PFSK-1 (cell line): ENCODE results near the gene CREBRF.

Experiments used
- FOXP2 ChIP-seq: optimal IDR thresholded peaks from 2 replicates; pipeline ENCODE3; 2011; ENCODE audit warnings: borderline replicate concordance, control low read depth, inconsistent platforms; ENCODE audit not compliant: insufficient read depth; ENCODE audit errors: extremely low read length, extremely low read depth
- POLR2AphosphoS5 ChIP-seq: IDR thresholded peaks from 2 replicates; pipeline ENCODE4 v1.6.1; 2012; ENCODE audit warnings: low read depth, mild to moderate bottlenecking, control low read depth, low read length, moderate library complexity
- SIN3A ChIP-seq: IDR thresholded peaks from 2 replicates; pipeline ENCODE4 v1.6.1; 2012; ENCODE audit warnings: mild to moderate bottlenecking, low read length, moderate library complexity, borderline replicate concordance; ENCODE audit not compliant: insufficient read depth
- TAF1 ChIP-seq: IDR thresholded peaks from 2 replicates; pipeline ENCODE4 v1.6.1; 2012; ENCODE audit warnings: low read length, control low read depth, borderline replicate concordance; ENCODE audit not compliant: insufficient read depth
- TF ChIP-seq, protein P1 (sequence below), 2 experiments: IDR thresholded peaks; 2 replicates each; pipeline versions ENCODE4 v1.6.1 to v1.8.0; 2011 to 2012; ENCODE audit warnings: low read depth in 2 of 2, low read length in 2 of 2, control low read depth in 1 of 2, inconsistent platforms in 1 of 2, mild to moderate bottlenecking in 1 of 2, moderate library complexity in 1 of 2; ENCODE audit not compliant: insufficient read depth in 1 of 2

CREBRF gene

GRCh38 chr5:173062141-173062540, 6.0 kb downstream of the CREBRF start:
- TF ChIP-seq, protein P1, sequence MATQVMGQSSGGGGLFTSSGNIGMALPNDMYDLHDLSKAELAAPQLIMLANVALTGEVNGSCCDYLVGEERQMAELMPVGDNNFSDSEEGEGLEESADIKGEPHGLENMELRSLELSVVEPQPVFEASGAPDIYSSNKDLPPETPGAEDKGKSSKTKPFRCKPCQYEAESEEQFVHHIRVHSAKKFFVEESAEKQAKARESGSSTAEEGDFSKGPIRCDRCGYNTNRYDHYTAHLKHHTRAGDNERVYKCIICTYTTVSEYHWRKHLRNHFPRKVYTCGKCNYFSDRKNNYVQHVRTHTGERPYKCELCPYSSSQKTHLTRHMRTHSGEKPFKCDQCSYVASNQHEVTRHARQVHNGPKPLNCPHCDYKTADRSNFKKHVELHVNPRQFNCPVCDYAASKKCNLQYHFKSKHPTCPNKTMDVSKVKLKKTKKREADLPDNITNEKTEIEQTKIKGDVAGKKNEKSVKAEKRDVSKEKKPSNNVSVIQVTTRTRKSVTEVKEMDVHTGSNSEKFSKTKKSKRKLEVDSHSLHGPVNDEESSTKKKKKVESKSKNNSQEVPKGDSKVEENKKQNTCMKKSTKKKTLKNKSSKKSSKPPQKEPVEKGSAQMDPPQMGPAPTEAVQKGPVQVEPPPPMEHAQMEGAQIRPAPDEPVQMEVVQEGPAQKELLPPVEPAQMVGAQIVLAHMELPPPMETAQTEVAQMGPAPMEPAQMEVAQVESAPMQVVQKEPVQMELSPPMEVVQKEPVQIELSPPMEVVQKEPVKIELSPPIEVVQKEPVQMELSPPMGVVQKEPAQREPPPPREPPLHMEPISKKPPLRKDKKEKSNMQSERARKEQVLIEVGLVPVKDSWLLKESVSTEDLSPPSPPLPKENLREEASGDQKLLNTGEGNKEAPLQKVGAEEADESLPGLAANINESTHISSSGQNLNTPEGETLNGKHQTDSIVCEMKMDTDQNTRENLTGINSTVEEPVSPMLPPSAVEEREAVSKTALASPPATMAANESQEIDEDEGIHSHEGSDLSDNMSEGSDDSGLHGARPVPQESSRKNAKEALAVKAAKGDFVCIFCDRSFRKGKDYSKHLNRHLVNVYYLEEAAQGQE (IDR thresholded peaks at IDR 0.05; ENCODE audit: insufficient read depth in 1 of 2, low read depth in 2 of 2, low read length in 2 of 2), result no peak
- TF ChIP-seq TAF1 (no peak), POLR2AphosphoS5 (no peak), FOXP2 (no peak), SIN3A (no peak)

GRCh38 chr5:173065155-173065554, 9.0 kb downstream of the CREBRF start:
- TF ChIP-seq, protein P1 (IDR thresholded peaks at IDR 0.05; ENCODE audit: insufficient read depth in 1 of 2, low read depth in 2 of 2, low read length in 2 of 2), result no peak
- TF ChIP-seq TAF1 (no peak), SIN3A (no peak), POLR2AphosphoS5 (no peak), FOXP2 (no peak)

- TF ChIP-seq, protein P1 (IDR thresholded peaks at IDR 0.05; ENCODE audit: insufficient read depth in 1 of 2, low read depth in 2 of 2, low read length in 2 of 2), result no peak
- TF ChIP-seq SIN3A (no peak), POLR2AphosphoS5 (no peak), FOXP2 (no peak), TAF1 (no peak)
Observed at GRCh38 chr5:173069671-173070070, 13.5 kb downstream of the CREBRF start.

- TF ChIP-seq TAF1, result no peak
- no peak for TF ChIP-seq SIN3A
- TF ChIP-seq POLR2AphosphoS5, result no peak
- TF ChIP-seq FOXP2, result no peak
- TF ChIP-seq, protein P1 (IDR thresholded peaks at IDR 0.05; ENCODE audit: insufficient read depth in 1 of 2, low read depth in 2 of 2, low read length in 2 of 2), result no peak
Observed at GRCh38 chr5:173075137-173075843, 19.1 kb downstream of the CREBRF start.
